IPS DF 4.7 (cell line): ENCODE results near the gene NBL1.

Experiments
- DNase-seq: peaks from one replicate; pipeline ENCODE4 v3.0.0-alpha.2; 2013; ENCODE audit warnings: low spot score; ENCODE audit errors: extremely low read depth

Gene NBL1

GRCh38 chr1:19696820-19697219, 52.7 kb downstream of the NBL1 start:
- no peak for DNase-seq

DNA sequence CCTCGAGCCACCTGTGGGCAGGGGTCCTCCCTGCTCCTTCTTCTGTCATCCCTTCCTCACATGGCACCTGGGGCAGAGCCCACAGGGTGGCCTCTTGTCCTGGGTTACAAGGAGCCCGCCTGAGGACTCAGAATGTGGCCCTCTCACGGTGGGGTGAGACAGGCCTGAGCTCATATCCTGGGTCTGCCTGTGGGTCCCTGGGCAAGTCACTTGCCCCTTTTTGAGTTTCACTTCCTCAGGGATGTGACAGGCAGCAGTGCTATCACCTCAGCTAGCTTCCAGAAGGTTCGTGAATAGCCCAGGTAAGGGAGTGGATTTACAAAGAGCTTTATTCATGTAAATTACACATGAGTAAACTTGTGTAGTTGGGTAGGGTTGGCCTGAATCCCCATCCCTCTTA, 54.1 kb downstream of the NBL1 start:
- DNase-seq, result no peak

GRCh38 chr1:19700079-19700777, 56.1 kb downstream of the NBL1 start:
- DNase-seq, result no peak

- DNase-seq, result no peak
These were observed 59.2 kb downstream of the NBL1 start for GRCh38 chr1:19703280-19703679.

DNA sequence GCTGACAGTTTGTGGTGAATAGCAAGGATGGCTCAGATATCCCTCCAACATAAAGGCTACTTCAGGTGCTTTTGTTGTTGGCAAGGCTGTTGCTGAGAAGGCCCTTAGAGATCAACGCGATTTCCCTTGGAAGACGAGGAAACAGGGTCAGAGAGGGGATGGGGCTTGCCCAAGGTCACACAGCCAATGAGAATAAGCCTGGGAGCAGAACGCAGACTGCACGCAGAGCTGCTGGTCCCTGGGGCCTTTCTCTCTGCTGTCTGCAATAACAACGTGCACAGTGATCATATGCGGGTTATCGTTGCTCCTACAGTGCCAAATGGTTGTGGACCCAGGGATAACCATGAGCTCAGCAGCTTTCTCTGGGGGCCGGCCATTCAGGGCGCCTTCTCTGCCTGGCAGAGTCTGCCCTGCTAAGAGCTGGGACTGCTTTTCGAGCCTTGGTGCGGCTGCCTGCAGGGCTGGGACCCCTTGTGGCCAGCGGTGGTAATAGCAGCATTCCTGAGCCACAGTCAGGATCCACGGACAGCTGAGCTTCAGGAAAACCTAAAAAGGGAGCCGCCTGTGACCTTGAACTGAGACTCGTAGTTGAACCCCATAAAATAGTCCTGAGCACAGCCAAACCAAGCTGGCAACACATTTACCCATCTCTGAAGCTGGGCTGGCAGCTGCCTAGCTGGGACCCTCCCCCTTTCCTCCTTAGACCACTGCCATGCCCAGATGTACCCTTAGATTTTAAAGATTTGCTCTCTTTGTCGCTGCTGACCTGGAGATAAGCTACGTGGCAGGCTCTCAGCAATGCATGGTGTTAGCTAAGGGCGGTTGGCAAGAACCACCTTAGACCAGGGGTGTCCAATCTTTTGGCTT, 60.4 kb downstream of the NBL1 start:
- peak; percentile 60 for DNase-seq

DNA sequence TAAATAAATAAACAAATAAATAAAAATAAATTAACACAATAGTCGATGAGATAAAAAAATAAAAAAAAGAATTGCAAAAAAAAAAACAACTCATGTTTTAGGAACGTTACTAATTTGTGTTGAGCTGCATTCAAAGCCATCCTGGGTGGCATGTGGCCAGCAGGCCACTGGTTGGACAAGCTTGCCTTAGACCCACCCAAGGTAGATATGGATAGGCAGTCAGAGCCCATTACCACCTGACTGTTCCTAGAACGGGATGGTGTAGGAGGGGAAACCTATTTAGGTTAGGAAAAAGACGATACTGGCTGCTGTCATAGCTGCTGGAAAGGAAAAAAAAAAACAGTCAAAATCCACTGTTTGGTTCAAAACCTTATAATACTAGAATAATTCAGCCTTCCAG, 61.4 kb downstream of the NBL1 start:
- DNase-seq, result no peak

DNA sequence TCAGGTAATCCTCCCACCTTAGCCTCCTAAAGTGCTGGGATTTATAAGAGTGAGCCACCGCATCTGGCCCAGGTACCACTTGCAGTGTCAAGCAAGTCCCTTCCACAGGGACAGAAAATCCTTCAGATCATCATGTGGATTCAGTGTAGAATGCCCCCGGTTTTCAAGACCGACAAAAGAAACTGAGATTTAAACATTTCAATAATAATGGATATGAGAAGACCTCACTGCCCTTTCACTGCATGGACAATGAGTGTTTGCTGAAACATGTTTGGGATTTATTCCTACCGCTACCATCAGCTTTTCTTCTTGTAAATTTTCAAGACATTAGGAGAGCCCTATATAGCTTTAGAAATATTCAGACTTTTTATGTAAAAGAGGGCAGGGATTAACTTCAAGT, 62.0 kb downstream of the NBL1 start:
- no peak for DNase-seq
